T-helper 1 cell treated with Interleukin-12 subunit alpha and Interleukin-12 subunit beta and Interleukin-4 antibody, amounts not matched to agents 30 μg/mL and 1 μg/mL, for 36 hours (primary cell): ENCODE results near the gene SLC12A7.

Experiments
- H3K27ac Mint-ChIP-seq: one replicate; pipeline ENCODE4 v1.8.0; 2021; ENCODE audit warnings: mild to moderate bottlenecking, mixed read lengths
- H3K27me3 Mint-ChIP-seq: one replicate; pipeline ENCODE4 v1.8.0; 2021; ENCODE audit warnings: low read depth, mixed read lengths
- H3K36me3 Mint-ChIP-seq: one replicate; pipeline ENCODE4 v1.8.0; 2021; ENCODE audit warnings: low read depth, mixed read lengths
- H3K4me1 Mint-ChIP-seq: one replicate; pipeline ENCODE4 v1.8.0; 2021; ENCODE audit warnings: low read depth, mixed read lengths
- H3K4me3 Mint-ChIP-seq: one replicate; pipeline ENCODE4 v1.8.0; 2021; ENCODE audit warnings: mild to moderate bottlenecking, moderate library complexity, mixed read lengths
- H3K9me3 Mint-ChIP-seq: one replicate; pipeline ENCODE4 v1.8.0; 2021; ENCODE audit warnings: mixed read lengths

SLC12A7 gene

GRCh38 chr5:1150866-1151265 lies 39.0 kb upstream of the SLC12A7 start:
- Mint-ChIP-seq H3K9me3 (no peaks in the 10 kb centered on the region), H3K4me3 (no peak overlapping the region), H3K4me1 (no peaks in the 10 kb centered on the region), H3K36me3 (no peaks in the 10 kb centered on the region), H3K27ac (no peak overlapping the region), H3K27me3 (peaks cover 16% of the 10 kb centered on the region)

GRCh38 chr5:1144638-1145396 lies 33.0 kb upstream of the SLC12A7 start:
- no peak overlapping the region for H3K27ac Mint-ChIP-seq
- H3K27me3 Mint-ChIP-seq: peaks cover 4% of the 10 kb centered on the region
- no peaks in the 10 kb centered on the region for H3K36me3 Mint-ChIP-seq
- H3K9me3 Mint-ChIP-seq: no peaks in the 10 kb centered on the region
- H3K4me1 Mint-ChIP-seq: peaks cover 2% of the 10 kb centered on the region
- no peak overlapping the region for H3K4me3 Mint-ChIP-seq

- Mint-ChIP-seq H3K4me1 (peaks cover 2% of the 10 kb centered on the region), H3K9me3 (no peaks in the 10 kb centered on the region), H3K27me3 (peaks cover 4% of the 10 kb centered on the region), H3K4me3 (no peak overlapping the region), H3K36me3 (no peaks in the 10 kb centered on the region), H3K27ac (no peak overlapping the region)
Measured at GRCh38 chr5:1144089-1144488, 32.2 kb upstream of the SLC12A7 start.

GRCh38 chr5:1143670-1143951 lies 31.7 kb upstream of the SLC12A7 start:
- Mint-ChIP-seq H3K36me3 (no peaks in the 10 kb centered on the region), H3K4me3 (no peak overlapping the region), H3K4me1 (peaks cover 2% of the 10 kb centered on the region), H3K27ac (no peak overlapping the region), H3K9me3 (no peaks in the 10 kb centered on the region), H3K27me3 (peaks cover 4% of the 10 kb centered on the region)

- Mint-ChIP-seq H3K4me3 (no peak overlapping the region), H3K27me3 (peaks cover 4% of the 10 kb centered on the region), H3K27ac (no peak overlapping the region), H3K4me1 (peaks cover 6% of the 10 kb centered on the region), H3K9me3 (no peaks in the 10 kb centered on the region), H3K36me3 (no peaks in the 10 kb centered on the region)
Measured at GRCh38 chr5:1142886-1143669, 31.2 kb upstream of the SLC12A7 start.

GRCh38 chr5:1141834-1142233 lies 30.0 kb upstream of the SLC12A7 start:
- Mint-ChIP-seq H3K4me3 (no peak overlapping the region), H3K27me3 (peaks cover 4% of the 10 kb centered on the region), H3K36me3 (no peaks in the 10 kb centered on the region), H3K9me3 (no peaks in the 10 kb centered on the region), H3K4me1 (peaks cover 7% of the 10 kb centered on the region), H3K27ac (no peak overlapping the region)

- Mint-ChIP-seq H3K36me3 (peaks cover 2% of the 10 kb centered on the region), H3K4me3 (no peak overlapping the region), H3K4me1 (peaks cover 7% of the 10 kb centered on the region), H3K9me3 (no peaks in the 10 kb centered on the region), H3K27me3 (peaks cover 4% of the 10 kb centered on the region), H3K27ac (no peak overlapping the region)
Measured at GRCh38 chr5:1140818-1141189, 28.9 kb upstream of the SLC12A7 start.

GRCh38 chr5:1140171-1140817 lies 28.4 kb upstream of the SLC12A7 start:
- no peak overlapping the region for H3K27ac Mint-ChIP-seq
- peaks cover 4% of the 10 kb centered on the region for H3K27me3 Mint-ChIP-seq
- peaks cover 2% of the 10 kb centered on the region for H3K36me3 Mint-ChIP-seq
- H3K4me1 Mint-ChIP-seq: peaks cover 7% of the 10 kb centered on the region
- H3K9me3 Mint-ChIP-seq: no peaks in the 10 kb centered on the region
- H3K4me3 Mint-ChIP-seq: no peak overlapping the region

- Mint-ChIP-seq H3K4me3 (no peak overlapping the region), H3K9me3 (no peaks in the 10 kb centered on the region), H3K27ac (no peak overlapping the region), H3K36me3 (peaks cover 2% of the 10 kb centered on the region), H3K27me3 (peaks cover 4% of the 10 kb centered on the region), H3K4me1 (peaks cover 7% of the 10 kb centered on the region)
Measured at GRCh38 chr5:1139331-1140170, 27.7 kb upstream of the SLC12A7 start.

GRCh38 chr5:1138445-1139245 lies 26.8 kb upstream of the SLC12A7 start:
- H3K36me3 Mint-ChIP-seq: peaks cover 2% of the 10 kb centered on the region
- H3K4me1 Mint-ChIP-seq: peaks cover 7% of the 10 kb centered on the region
- H3K27me3 Mint-ChIP-seq: peaks cover 4% of the 10 kb centered on the region
- H3K27ac Mint-ChIP-seq: no peak overlapping the region
- no peak overlapping the region for H3K4me3 Mint-ChIP-seq
- H3K9me3 Mint-ChIP-seq: no peaks in the 10 kb centered on the region

- Mint-ChIP-seq H3K9me3 (no peaks in the 10 kb centered on the region), H3K36me3 (peaks cover 2% of the 10 kb centered on the region), H3K27ac (no peak overlapping the region), H3K4me3 (no peak overlapping the region), H3K4me1 (peaks cover 7% of the 10 kb centered on the region), H3K27me3 (peaks cover 4% of the 10 kb centered on the region)
Measured at GRCh38 chr5:1137567-1138444, 25.9 kb upstream of the SLC12A7 start.

GRCh38 chr5:1136814-1137213 lies 25.0 kb upstream of the SLC12A7 start:
- Mint-ChIP-seq H3K27me3 (no peaks in the 10 kb centered on the region), H3K9me3 (no peaks in the 10 kb centered on the region), H3K36me3 (peaks cover 2% of the 10 kb centered on the region), H3K4me3 (no peak overlapping the region), H3K27ac (no peak overlapping the region), H3K4me1 (peaks cover 7% of the 10 kb centered on the region)
